ENCODE measurements around the gene BABAM1. TPM values are rescaled to one million over a fixed set of nuclear protein-coding genes. Genes with fewer than 3 reads are reported as not detected.

BABAM1 gene
- total and polyA plus RNA-seq, 9 of the 15 experiments (the other 6 are each of a cell fraction or from before 2014, with no cell fraction given), result 14.7 to 160 (median 113) TPM

GRCh38 chr19:17303167-17303939 lies 36.1 kb downstream of the BABAM1 start, which contains the start of gene ABHD8 (continued):
- TF ChIP-seq, protein P1, sequence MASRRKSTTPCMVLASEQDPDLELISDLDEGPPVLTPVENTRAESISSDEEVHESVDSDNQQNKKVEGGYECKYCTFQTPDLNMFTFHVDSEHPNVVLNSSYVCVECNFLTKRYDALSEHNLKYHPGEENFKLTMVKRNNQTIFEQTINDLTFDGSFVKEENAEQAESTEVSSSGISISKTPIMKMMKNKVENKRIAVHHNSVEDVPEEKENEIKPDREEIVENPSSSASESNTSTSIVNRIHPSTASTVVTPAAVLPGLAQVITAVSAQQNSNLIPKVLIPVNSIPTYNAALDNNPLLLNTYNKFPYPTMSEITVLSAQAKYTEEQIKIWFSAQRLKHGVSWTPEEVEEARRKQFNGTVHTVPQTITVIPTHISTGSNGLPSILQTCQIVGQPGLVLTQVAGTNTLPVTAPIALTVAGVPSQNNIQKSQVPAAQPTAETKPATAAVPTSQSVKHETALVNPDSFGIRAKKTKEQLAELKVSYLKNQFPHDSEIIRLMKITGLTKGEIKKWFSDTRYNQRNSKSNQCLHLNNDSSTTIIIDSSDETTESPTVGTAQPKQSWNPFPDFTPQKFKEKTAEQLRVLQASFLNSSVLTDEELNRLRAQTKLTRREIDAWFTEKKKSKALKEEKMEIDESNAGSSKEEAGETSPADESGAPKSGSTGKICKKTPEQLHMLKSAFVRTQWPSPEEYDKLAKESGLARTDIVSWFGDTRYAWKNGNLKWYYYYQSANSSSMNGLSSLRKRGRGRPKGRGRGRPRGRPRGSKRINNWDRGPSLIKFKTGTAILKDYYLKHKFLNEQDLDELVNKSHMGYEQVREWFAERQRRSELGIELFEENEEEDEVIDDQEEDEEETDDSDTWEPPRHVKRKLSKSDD (conservative IDR thresholded peaks at IDR 0.05; ENCODE audit: low read length), result no peak
- TF ChIP-seq DMBX1 (CRISPR knock-in tag; IDR thresholded peaks at IDR 0.05; ENCODE audit: borderline replicate concordance) (no peak), CEBPG (CRISPR knock-in tag; IDR thresholded peaks at IDR 0.05) (0 out of 2 replicates have a peak, but pooled peaks have one; percentile 28), CEBPG (tag; conservative IDR thresholded peaks at IDR 0.05 in 1 of 2, IDR thresholded peaks at IDR 0.05 in 1 of 2) (no peak), KDM5B (IDR thresholded peaks at IDR 0.05; ENCODE audit: insufficient replicate concordance, low read depth, low read length) (peak; percentile 70), TBL1XR1 (IDR thresholded peaks at IDR 0.05; ENCODE audit: low read length in 2 of 2) (0 out of 4 replicates have a peak, but pooled peaks of 1 of the 2 experiments have one; percentile 34), ZBTB1 (CRISPR knock-in tag; IDR thresholded peaks at IDR 0.05; ENCODE audit: borderline replicate concordance, low read depth) (peak; percentile 48; the same call in 1 of the 2 replicates), JUN (IDR thresholded peaks at IDR 0.05; ENCODE audit: borderline replicate concordance, low read depth, low read length) (0 out of 2 replicates have a peak, but pooled peaks have one; percentile 11), JUN (CRISPR knock-in tag; IDR thresholded peaks at IDR 0.05; ENCODE audit: borderline replicate concordance) (no peak), HIVEP1 (CRISPR knock-in tag; IDR thresholded peaks at IDR 0.05) (no peak), PRDM10 (IDR thresholded peaks at IDR 0.05; ENCODE audit: partially characterized antibody) (peak; percentile 82)
- TF ChIP-seq, protein P2, sequence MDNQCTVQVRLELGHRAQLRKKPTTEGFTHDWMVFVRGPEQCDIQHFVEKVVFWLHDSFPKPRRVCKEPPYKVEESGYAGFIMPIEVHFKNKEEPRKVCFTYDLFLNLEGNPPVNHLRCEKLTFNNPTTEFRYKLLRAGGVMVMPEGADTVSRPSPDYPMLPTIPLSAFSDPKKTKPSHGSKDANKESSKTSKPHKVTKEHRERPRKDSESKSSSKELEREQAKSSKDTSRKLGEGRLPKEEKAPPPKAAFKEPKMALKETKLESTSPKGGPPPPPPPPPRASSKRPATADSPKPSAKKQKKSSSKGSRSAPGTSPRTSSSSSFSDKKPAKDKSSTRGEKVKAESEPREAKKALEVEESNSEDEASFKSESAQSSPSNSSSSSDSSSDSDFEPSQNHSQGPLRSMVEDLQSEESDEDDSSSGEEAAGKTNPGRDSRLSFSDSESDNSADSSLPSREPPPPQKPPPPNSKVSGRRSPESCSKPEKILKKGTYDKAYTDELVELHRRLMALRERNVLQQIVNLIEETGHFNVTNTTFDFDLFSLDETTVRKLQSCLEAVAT (IDR thresholded peaks at IDR 0.05), result 0 out of 4 replicates have a peak, but pooled peaks of 1 of the 2 experiments have one; percentile 36
- TF ChIP-seq, protein P3, sequence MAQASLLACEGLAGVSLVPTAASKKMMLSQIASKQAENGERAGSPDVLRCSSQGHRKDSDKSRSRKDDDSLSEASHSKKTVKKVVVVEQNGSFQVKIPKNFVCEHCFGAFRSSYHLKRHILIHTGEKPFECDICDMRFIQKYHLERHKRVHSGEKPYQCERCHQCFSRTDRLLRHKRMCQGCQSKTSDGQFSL (CRISPR knock-in tag; IDR thresholded peaks at IDR 0.05), result peak; percentile 72
- TF ChIP-seq, protein P3 (tag; IDR thresholded peaks at IDR 0.05), result peak in 1 of 2 experiments; percentile 85; a peak in 2 of 4 replicates

Measured in K562 (cell line).